Astrocyte (in vitro differentiated cells and primary cell): ENCODE data around the gene ZNF74.

Experiments
- CTCF ChIP-seq: IDR thresholded peaks from 2 replicates; pipeline ENCODE4 v1.5.1; 2011; ENCODE audit warnings: low read depth, mild to moderate bottlenecking, inconsistent platforms, low read length, moderate library complexity; ENCODE audit not compliant: insufficient read depth
- EZH2 ChIP-seq: IDR thresholded peaks from 2 replicates; pipeline ENCODE4 v1.6.1; 2012; ENCODE audit warnings: mild to moderate bottlenecking, low read length, inconsistent platforms; ENCODE audit not compliant: insufficient read depth

DNA sequence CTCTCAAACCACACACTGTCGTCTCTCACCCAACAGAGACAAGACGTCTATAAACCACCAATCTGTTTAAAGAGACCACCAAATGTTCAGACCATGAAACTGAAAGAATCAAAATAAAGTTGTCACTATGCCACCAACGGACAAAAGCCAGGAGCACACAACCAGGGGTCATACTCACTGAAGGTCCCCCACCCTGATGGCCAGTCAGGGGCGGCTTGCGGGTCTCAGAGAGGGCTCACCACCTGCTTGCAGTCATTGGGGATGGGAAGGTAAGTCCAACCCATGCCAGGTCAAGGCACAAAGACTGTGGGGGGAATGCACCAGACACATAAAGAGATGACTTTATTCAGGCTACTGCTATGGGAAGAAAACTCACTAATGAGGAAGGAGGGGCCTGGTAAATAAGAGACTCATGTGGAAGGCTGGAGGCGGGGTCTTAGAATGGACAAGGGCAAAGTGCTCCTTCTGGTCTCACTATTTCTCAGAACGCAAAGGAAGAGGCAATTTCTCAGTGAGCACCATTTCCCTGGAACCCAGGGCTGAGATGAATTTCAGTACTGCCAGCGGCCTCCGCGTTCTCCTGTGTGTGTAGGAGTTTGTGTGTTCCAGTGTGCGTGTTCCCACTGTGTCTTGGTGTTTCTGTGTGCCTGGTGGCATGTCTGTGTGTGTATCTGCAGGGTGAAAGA, 26.3 kb downstream of the ZNF74 start:
- no peak for TF ChIP-seq CTCF
- no peak for TF ChIP-seq EZH2
